NB4 (cell line): ENCODE results near the gene ERCC2.

ENCODE experiments used
- DNase-seq: peaks from one replicate; pipeline ENCODE4 v3.0.0; 2010; ENCODE audit warnings: low read depth
- H3K4me3 ChIP-seq: one replicate; pipeline ENCODE4 v1.5.1; 2011; ENCODE audit warnings: mild to moderate bottlenecking, low read depth, low read length, moderate library complexity
- CTCF ChIP-seq: IDR thresholded peaks from one replicate; pipeline ENCODE4 v1.5.1; 2012; ENCODE audit warnings: low read depth, low read length
- MAX ChIP-seq: IDR thresholded peaks from 2 replicates; pipeline ENCODE4 v1.6.1; 2011; ENCODE audit warnings: low read depth, low read length
- MYC ChIP-seq: IDR thresholded peaks from 2 replicates; pipeline ENCODE4 v1.6.1; 2011; ENCODE audit warnings: low read depth, low read length
- POLR2A ChIP-seq: IDR thresholded peaks from 2 replicates; pipeline ENCODE4 v1.6.1; 2011; ENCODE audit warnings: mild to moderate bottlenecking; ENCODE audit not compliant: insufficient read length; ENCODE audit errors: extremely low read depth

ERCC2 gene

DNA sequence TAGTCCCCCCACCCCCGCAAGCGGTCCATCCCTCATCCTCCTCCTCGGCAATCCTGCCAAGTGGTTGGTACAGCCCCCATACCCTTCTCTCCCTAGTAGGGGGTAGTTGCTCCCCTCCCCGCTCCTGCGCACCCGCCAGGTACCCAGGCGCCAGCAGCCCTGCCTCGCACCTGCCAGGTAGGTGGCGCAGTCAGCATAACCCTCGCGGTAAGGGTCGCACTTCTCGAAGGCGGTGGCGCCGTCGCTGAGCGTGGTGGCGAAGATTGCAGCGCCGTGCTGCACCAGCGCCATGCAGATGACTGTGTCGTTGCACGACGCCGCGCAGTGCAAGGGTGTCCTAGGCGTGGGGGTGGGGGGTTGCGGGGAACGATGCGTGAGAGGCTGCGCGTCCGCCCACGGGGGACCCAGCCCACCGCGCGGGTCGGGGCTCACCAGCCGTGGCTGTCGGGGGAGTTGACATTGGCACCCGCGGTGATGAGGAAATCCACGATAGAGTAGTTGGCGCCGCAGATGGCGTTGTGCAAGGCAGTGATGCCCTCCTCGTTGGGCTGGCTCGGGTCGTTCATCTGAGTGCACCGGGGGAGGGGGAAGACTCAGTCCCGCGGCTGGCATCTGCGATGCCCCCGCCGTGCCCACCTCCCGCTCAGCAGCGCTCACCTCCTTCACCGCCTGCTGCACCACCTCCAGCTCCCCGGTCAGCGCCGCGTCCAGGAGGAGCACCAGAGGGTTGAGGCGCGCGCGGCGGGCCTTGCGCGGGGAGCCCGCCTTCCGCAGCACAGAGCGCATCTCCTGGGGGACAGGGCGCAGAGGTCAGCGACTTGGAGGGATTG, 15.2 kb upstream of the ERCC2 start:
- TF ChIP-seq MYC: no peak
- H3K4me3 ChIP-seq: no peak overlapping the region
- no peak for DNase-seq

DNA sequence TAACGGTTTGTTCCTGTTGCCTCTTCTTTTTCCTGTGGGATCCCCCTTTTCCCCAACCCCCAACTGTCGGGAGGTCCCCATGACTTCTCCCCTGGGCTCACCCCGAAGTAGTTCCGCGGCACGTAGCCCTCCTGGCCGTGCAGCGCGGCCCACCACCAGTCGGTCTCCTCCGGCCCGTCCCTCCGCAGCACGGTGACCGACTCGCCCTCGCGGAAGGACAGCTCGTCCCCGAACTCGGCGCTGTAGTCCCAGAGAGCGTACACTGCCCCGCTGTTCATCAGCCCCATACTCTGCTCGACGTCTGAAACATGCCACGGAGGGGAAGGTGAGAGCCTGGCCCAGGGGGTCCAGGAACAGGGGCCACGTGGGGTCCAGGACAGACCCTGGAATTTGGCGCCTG, 12.1 kb upstream of the ERCC2 start:
- no peak for DNase-seq
- TF ChIP-seq MAX: no peak
- no peak for TF ChIP-seq MYC
- H3K4me3 ChIP-seq: no peak overlapping the region

GRCh38 chr19:45380107-45380506, 9.7 kb upstream of the ERCC2 start:
- no peak for DNase-seq
- TF ChIP-seq POLR2A (no peak), MAX (no peak), CTCF (no peak), MYC (no peak)
- no peak overlapping the region for H3K4me3 ChIP-seq

GRCh38 chr19:45376045-45376724, 5.8 kb upstream of the ERCC2 start:
- no peak overlapping the region for H3K4me3 ChIP-seq
- TF ChIP-seq CTCF: no peak
- no peak for TF ChIP-seq MYC
- TF ChIP-seq MAX: no peak
- TF ChIP-seq POLR2A: no peak
- no peak for DNase-seq

GRCh38 chr19:45368737-45369340, 1.5 kb downstream of the ERCC2 start:
- no peak for DNase-seq
- H3K4me3 ChIP-seq: peak overlapping the region; percentile 34
- TF ChIP-seq MYC: no peak

GRCh38 chr19:45368127-45368526, 2.2 kb downstream of the ERCC2 start:
- TF ChIP-seq CTCF: no peak
- TF ChIP-seq MAX: no peak
- TF ChIP-seq MYC: no peak
- no peak for TF ChIP-seq POLR2A
- DNase-seq: no peak
- no peak overlapping the region for H3K4me3 ChIP-seq

DNA sequence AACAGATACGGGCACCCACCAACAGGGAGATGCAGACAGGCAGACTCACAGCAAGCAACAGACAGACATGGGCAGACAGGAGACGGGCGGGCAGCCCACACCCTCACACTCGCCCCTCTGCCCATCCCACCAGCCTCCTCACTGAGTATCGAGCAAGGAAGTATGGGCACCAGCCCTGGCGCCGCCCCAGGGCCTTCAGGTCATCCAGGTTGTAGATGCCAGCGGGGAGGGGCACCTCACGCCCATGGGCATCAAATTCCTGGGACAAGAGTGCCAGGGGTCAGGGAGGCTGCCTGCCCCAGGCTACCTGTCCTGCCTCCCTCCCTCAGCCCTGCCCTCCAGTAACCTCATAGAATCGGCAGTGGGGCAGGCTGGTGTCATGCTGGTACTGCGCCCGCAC, 5.7 kb downstream of the ERCC2 start:
- TF ChIP-seq POLR2A (no peak), MYC (no peak), CTCF (no peak), MAX (no peak)
- no peak for DNase-seq
- H3K4me3 ChIP-seq: no peak overlapping the region
